H9 (cell line): Measurements from ENCODE around the gene CDYL. TPM values are rescaled to one million over a fixed set of nuclear protein-coding genes. Genes with fewer than 3 reads are reported as not detected.

Source experiments
- DNase-seq: peaks from one replicate; pipeline ENCODE4 v3.0.0-alpha.2; 2017
- H2AFZ ChIP-seq: one replicate; pipeline ENCODE4 v1.6.1; 2013; ENCODE audit warnings: mild to moderate bottlenecking, low read length, control low read depth, moderate library complexity
- H2AK5ac ChIP-seq: 2 replicates; pipeline ENCODE4 v1.6.1; 2013; ENCODE audit warnings: low read length, control low read depth, mixed read lengths; ENCODE audit not compliant: insufficient read length
- H2BK120ac ChIP-seq: one replicate; pipeline ENCODE4 v1.6.1; 2013; ENCODE audit warnings: low read depth, mild to moderate bottlenecking, low read length, control low read depth, inconsistent platforms; ENCODE audit not compliant: poor library complexity, severe bottlenecking
- H2BK12ac ChIP-seq: 2 replicates; pipeline ENCODE4 v1.6.1; 2013; ENCODE audit warnings: low read length, control low read depth, mixed read lengths, low read depth; ENCODE audit not compliant: insufficient read length
- H2BK15ac ChIP-seq: 2 replicates; pipeline ENCODE4 v1.6.1; 2013; ENCODE audit warnings: low read depth, low read length, control low read depth
- H2BK20ac ChIP-seq: one replicate; pipeline ENCODE4 v1.6.1; 2013; ENCODE audit warnings: low read depth, mild to moderate bottlenecking, low read length, control low read depth, inconsistent platforms; ENCODE audit not compliant: poor library complexity, severe bottlenecking
- H2BK5ac ChIP-seq: 2 replicates; pipeline ENCODE4 v1.6.1; 2013; ENCODE audit warnings: low read length, control low read depth, mixed read lengths; ENCODE audit not compliant: insufficient read length
- H3K14ac ChIP-seq: 2 replicates; pipeline ENCODE4 v1.6.1; 2013; ENCODE audit warnings: low read length, control low read depth; ENCODE audit not compliant: insufficient read depth
- H3K18ac ChIP-seq: 2 replicates; pipeline ENCODE4 v1.6.1; 2013; ENCODE audit warnings: low read depth, mild to moderate bottlenecking, mixed read lengths, low read length, control low read depth; ENCODE audit not compliant: insufficient read length
- H3K23ac ChIP-seq: 2 replicates; pipeline ENCODE4 v1.6.1; 2013; ENCODE audit warnings: low read length, control low read depth, mixed read lengths, low read depth; ENCODE audit not compliant: insufficient read length
- H3K23me2 ChIP-seq: 2 replicates; pipeline ENCODE4 v1.6.1; 2013; ENCODE audit warnings: low read depth, mild to moderate bottlenecking, mixed read lengths, low read length, control low read depth; ENCODE audit not compliant: insufficient read length, poor library complexity, severe bottlenecking
- H3K27ac ChIP-seq: 2 replicates; pipeline ENCODE4 v1.5.1; 2013; ENCODE audit warnings: low read length, control low read depth, mixed read lengths, low read depth; ENCODE audit not compliant: insufficient read length
- H3K27me3 ChIP-seq: 2 replicates; pipeline ENCODE4 v1.6.1; 2013; ENCODE audit warnings: low read length, control low read depth, inconsistent platforms; ENCODE audit not compliant: insufficient read depth
- H3K4ac ChIP-seq: 2 replicates; pipeline ENCODE4 v1.6.1; 2013; ENCODE audit warnings: low read depth, mild to moderate bottlenecking, control low read depth, inconsistent platforms, low read length, moderate library complexity
- H3K4me1 ChIP-seq: 2 replicates; pipeline ENCODE4 v1.6.1; 2013; ENCODE audit warnings: low read length, control low read depth, inconsistent platforms; ENCODE audit not compliant: insufficient read depth
- H3K4me2 ChIP-seq: 2 replicates; pipeline ENCODE4 v1.6.1; 2013; ENCODE audit warnings: low read length, control low read depth, mixed read lengths; ENCODE audit not compliant: insufficient read length, insufficient read depth
- H3K56ac ChIP-seq: 2 replicates; pipeline ENCODE4 v1.6.1; 2013; ENCODE audit warnings: low read depth, mild to moderate bottlenecking, mixed read lengths, low read length, control low read depth; ENCODE audit not compliant: insufficient read length
- H3K79me1 ChIP-seq: 2 replicates; pipeline ENCODE4 v1.6.1; 2013; ENCODE audit warnings: low read depth, mild to moderate bottlenecking, moderate library complexity, low read length, control low read depth, inconsistent platforms; ENCODE audit not compliant: insufficient read depth, poor library complexity, severe bottlenecking
- H3K79me2 ChIP-seq: 2 replicates; pipeline ENCODE4 v1.6.1; 2013; ENCODE audit warnings: low read length, control low read depth, inconsistent platforms; ENCODE audit not compliant: insufficient read depth
- H3K9ac ChIP-seq: 2 replicates; pipeline ENCODE4 v1.6.1; 2013; ENCODE audit warnings: low read length, control low read depth, mixed read lengths; ENCODE audit not compliant: insufficient read length; ENCODE audit errors: extremely low read depth
- H3K9me3 ChIP-seq: one replicate; pipeline ENCODE4 v1.6.1; 2013; ENCODE audit warnings: low read depth, low read length, inconsistent platforms; ENCODE audit not compliant: control insufficient read depth
- H3T11ph ChIP-seq: one replicate; pipeline ENCODE4 v1.6.1; 2013; ENCODE audit warnings: mild to moderate bottlenecking, low read length, control low read depth, inconsistent platforms
- H4K20me1 ChIP-seq: one replicate; pipeline ENCODE4 v1.6.1; 2013; ENCODE audit not compliant: control insufficient read depth, insufficient read length, insufficient read depth
- H4K5ac ChIP-seq: 2 replicates; pipeline ENCODE4 v1.6.1; 2013; ENCODE audit warnings: low read depth, mild to moderate bottlenecking, mixed read lengths, low read length, control low read depth; ENCODE audit not compliant: insufficient read length
- H4K8ac ChIP-seq: replicated peaks from 2 replicates; pipeline ENCODE4 v1.6.1; 2013; ENCODE audit warnings: low read length, control low read depth, mixed read lengths, low read depth; ENCODE audit not compliant: insufficient read length
- H4K91ac ChIP-seq: 2 replicates; pipeline ENCODE4 v1.6.1; 2013; ENCODE audit warnings: low read depth, mild to moderate bottlenecking, moderate library complexity, mixed read lengths, low read length, control low read depth; ENCODE audit not compliant: insufficient read length
- H3K27ac Mint-ChIP-seq, 3 experiments: 2 replicates in 2 of 3; 3 replicates in 1 of 3; pipeline ENCODE4 v1.8.0; 2020 to 2021; ENCODE audit warnings: mixed read lengths in 3 of 3, mild to moderate bottlenecking in 1 of 3, moderate library complexity in 1 of 3
- H3K27me3 Mint-ChIP-seq: 2 replicates; pipeline ENCODE4 v1.8.0; 2021; ENCODE audit warnings: low read depth, mild to moderate bottlenecking, moderate library complexity, mixed read lengths
- H3K36me3 Mint-ChIP-seq, 3 experiments: 2 replicates in 2 of 3; 3 replicates in 1 of 3; pipeline ENCODE4 v1.8.0; 2020 to 2021; ENCODE audit warnings: low read depth in 3 of 3, mixed read lengths in 3 of 3; ENCODE audit not compliant: insufficient read depth in 1 of 3
- H3K4me1 Mint-ChIP-seq, 2 experiments: 2 replicates each; pipeline ENCODE4 v1.8.0; 2020; ENCODE audit warnings: mixed read lengths in 2 of 2
- H3K4me3 Mint-ChIP-seq, 2 experiments: 2 replicates in 1 of 2; 3 replicates in 1 of 2; pipeline ENCODE4 v1.8.0; 2020 to 2021; ENCODE audit warnings: mild to moderate bottlenecking in 2 of 2, mixed read lengths in 2 of 2, moderate library complexity in 1 of 2
- H3K9me3 Mint-ChIP-seq, 2 experiments: 2 replicates in 1 of 2; 3 replicates in 1 of 2; pipeline ENCODE4 v1.8.0; 2020; ENCODE audit warnings: mild to moderate bottlenecking in 2 of 2, mixed read lengths in 2 of 2, moderate library complexity in 1 of 2
- WGBS: extraction: QIAGEN DNeasy Blood & Tissue Kit; methylation state at CpG from one replicate; pipeline ENCODE4 v1.1.7; 2013; ENCODE audit warnings: missing lambda C conversion rate, low lambda C conversion rate, mixed read lengths; ENCODE audit not compliant: insufficient read length; ENCODE audit errors: extremely low coverage; 5-methylcytosine and 5-hydroxymethylcytosine counted together
- total RNA-seq: library from RNA; stranded (reverse); gene quantifications from 2 replicates; pipeline ENCODE4 v1.2.1, GENCODE V29; 2021
- TF ChIP-seq, protein P1 (sequence below): fragments of 200-600 bp; sonication (generic); conservative IDR thresholded peaks from 3 replicates; pipeline ENCODE4 v1.8.0; 2021; ENCODE audit warnings: antibody characterized with exemption, mild to moderate bottlenecking

The CDYL gene
- total RNA-seq, 1 experiment from 2014 or later: 95.0 TPM

DNA sequence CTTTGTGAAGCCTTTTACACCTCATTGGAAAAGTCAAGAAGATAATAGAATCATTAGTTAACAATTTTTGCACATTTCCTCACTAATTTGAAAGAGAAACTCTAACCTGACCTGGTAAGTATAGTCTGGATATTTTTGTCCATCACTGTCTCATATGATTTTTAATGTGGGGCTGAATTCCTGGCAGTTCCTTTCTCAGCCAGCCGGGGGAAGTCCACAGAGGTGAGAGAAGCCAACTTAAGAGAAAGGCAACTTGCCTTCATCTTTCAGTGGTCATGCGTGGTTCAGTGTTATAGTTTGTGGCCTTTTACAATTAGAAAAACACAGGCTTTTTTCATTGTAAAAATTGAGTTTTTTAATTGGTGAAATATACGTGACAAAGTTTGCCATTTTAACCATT, 80.6 kb downstream of the CDYL start:
- Histone ChIP-seq H3K18ac (no peak overlapping the region), H4K20me1 (no peaks in the 10 kb centered on the region), H2BK20ac (no peak overlapping the region), H2BK5ac (no peak overlapping the region), H3K56ac (no peak overlapping the region), H2BK15ac (no peak overlapping the region), H3T11ph (no peak overlapping the region), H3K27ac (no peak overlapping the region), H3K14ac (no peak overlapping the region), H3K4ac (no peak overlapping the region), H3K9ac (no peak overlapping the region), H4K5ac (no peak overlapping the region), H3K9me3 (no peaks in the 10 kb centered on the region), H3K23ac (no peak overlapping the region), H2AK5ac (no peak overlapping the region), H3K23me2 (no peaks in the 10 kb centered on the region), H4K8ac (no peak overlapping the region), H3K27me3 (no peaks in the 10 kb centered on the region), H4K91ac (no peak overlapping the region), H2AFZ (no peak overlapping the region), H3K4me1 (no peaks in the 10 kb centered on the region), H2BK120ac (no peak overlapping the region), H3K79me2 (peaks cover 29% of the 10 kb centered on the region; the same call in 1 of the 2 replicates), H3K79me1 (peaks cover 5% of the 10 kb centered on the region), H2BK12ac (no peak overlapping the region), H3K4me2 (no peak overlapping the region)
- H3K27me3 Mint-ChIP-seq: no peaks in the 10 kb centered on the region
- no CpG with 5 or more reads among the region's 3 CpGs for WGBS
- no peaks in the 10 kb centered on the region for H3K9me3 Mint-ChIP-seq
- TF ChIP-seq, protein P1, sequence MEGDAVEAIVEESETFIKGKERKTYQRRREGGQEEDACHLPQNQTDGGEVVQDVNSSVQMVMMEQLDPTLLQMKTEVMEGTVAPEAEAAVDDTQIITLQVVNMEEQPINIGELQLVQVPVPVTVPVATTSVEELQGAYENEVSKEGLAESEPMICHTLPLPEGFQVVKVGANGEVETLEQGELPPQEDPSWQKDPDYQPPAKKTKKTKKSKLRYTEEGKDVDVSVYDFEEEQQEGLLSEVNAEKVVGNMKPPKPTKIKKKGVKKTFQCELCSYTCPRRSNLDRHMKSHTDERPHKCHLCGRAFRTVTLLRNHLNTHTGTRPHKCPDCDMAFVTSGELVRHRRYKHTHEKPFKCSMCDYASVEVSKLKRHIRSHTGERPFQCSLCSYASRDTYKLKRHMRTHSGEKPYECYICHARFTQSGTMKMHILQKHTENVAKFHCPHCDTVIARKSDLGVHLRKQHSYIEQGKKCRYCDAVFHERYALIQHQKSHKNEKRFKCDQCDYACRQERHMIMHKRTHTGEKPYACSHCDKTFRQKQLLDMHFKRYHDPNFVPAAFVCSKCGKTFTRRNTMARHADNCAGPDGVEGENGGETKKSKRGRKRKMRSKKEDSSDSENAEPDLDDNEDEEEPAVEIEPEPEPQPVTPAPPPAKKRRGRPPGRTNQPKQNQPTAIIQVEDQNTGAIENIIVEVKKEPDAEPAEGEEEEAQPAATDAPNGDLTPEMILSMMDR: peak; percentile 45
- H3K36me3 Mint-ChIP-seq: peaks cover 4 to 14% (median 6%) of the 10 kb centered on the region in 3 experiments; a peak in 6 of 7 replicates
- DNase-seq: no peak
- H3K27ac Mint-ChIP-seq: no peak overlapping the region; a peak in 1 of 7 replicates
- no peak overlapping the region for H3K4me3 Mint-ChIP-seq
- H3K4me1 Mint-ChIP-seq: peaks cover 59 to 67% of the 10 kb centered on the region in 2 experiments
